Caco-2 (cell line): ENCODE measurements around the gene ALK. TPM values are rescaled to one million over a fixed set of nuclear protein-coding genes. Genes with fewer than 3 reads are reported as not detected.

Experiments used
- BruUV-seq: library from RNA; stranded (reverse); fragments of 400-500 nt; replicated peaks from 2 replicates; lab custom pipeline; 2021; lab: Mats Ljungman, UMichigan
- CTCF ChIA-PET: fragments of 300-600 bp; sonication (Branson Sonifier 250); formaldehyde crosslinking; loops from one replicate; lab custom pipeline; 2022; ENCODE audit warnings: antibody characterized with exemption; lab: Charles Lee
- POLR2A ChIA-PET: fragments of 300-600 bp; sonication (Branson Sonifier 250); formaldehyde crosslinking; loops from one replicate; lab custom pipeline; 2022; ENCODE audit warnings: antibody characterized with exemption; lab: Charles Lee
- DNase-seq, 2 experiments: peaks; one replicate each; pipeline versions ENCODE4 v3.0.0 to v3.0.0-alpha.2; 2020 to 2022
- H3K27me3 ChIP-seq: replicated peaks from 2 replicates; pipeline ENCODE4 v1.6.0; 2011; ENCODE audit warnings: low read length; ENCODE audit not compliant: control insufficient read depth, insufficient read depth
- H3K36me3 ChIP-seq: 2 replicates; pipeline ENCODE4 v1.5.1; 2011; ENCODE audit warnings: low read length; ENCODE audit not compliant: control insufficient read depth, insufficient read depth
- H3K4me1 ChIP-seq: fragments of 250-450 bp; sonication (Bioruptor Pico); 2 replicates; pipeline ENCODE4 v1.5.1; 2020; ENCODE audit warnings: mild to moderate bottlenecking
- H3K4me3 ChIP-seq: 2 replicates; pipeline ENCODE4 v1.5.1; 2011; ENCODE audit warnings: low read depth, mild to moderate bottlenecking, control low read depth, low read length
- H3K9me3 ChIP-seq: fragments of 250-450 bp; sonication (Bioruptor Pico); 2 replicates; pipeline ENCODE4 v1.5.1; 2020; ENCODE audit warnings: mild to moderate bottlenecking, moderate library complexity
- H3K27ac Mint-ChIP-seq: one replicate; pipeline ENCODE4 v1.8.0; 2022; ENCODE audit warnings: mixed read lengths; ENCODE audit not compliant: unreplicated experiment
- H3K27me3 Mint-ChIP-seq: one replicate; pipeline ENCODE4 v1.8.0; 2022; ENCODE audit warnings: mixed read lengths; ENCODE audit not compliant: insufficient read depth, unreplicated experiment
- H3K36me3 Mint-ChIP-seq: one replicate; pipeline ENCODE4 v1.8.0; 2022; ENCODE audit warnings: mild to moderate bottlenecking, mixed read lengths; ENCODE audit not compliant: insufficient read depth, unreplicated experiment
- H3K4me1 Mint-ChIP-seq: one replicate; pipeline ENCODE4 v1.8.0; 2022; ENCODE audit warnings: low read depth, mixed read lengths; ENCODE audit not compliant: unreplicated experiment
- H3K4me3 Mint-ChIP-seq: one replicate; pipeline ENCODE4 v1.8.0; 2022; ENCODE audit warnings: mild to moderate bottlenecking, moderate library complexity, mixed read lengths; ENCODE audit not compliant: unreplicated experiment
- H3K9me3 Mint-ChIP-seq: one replicate; pipeline ENCODE4 v1.8.0; 2022; ENCODE audit warnings: mixed read lengths; ENCODE audit not compliant: unreplicated experiment
- CTCF ChIP-seq, 2 experiments: fragments of 200-600 bp in 1 of 2; IDR thresholded peaks; 1 replicate in 1 of 2; 2 replicates in 1 of 2; pipeline versions ENCODE4 v1.5.1 to v1.8.0; 2011 to 2022; ENCODE audit warnings: antibody characterized with exemption in 1 of 2, control low read depth in 1 of 2, inconsistent platforms in 1 of 2, low read depth in 1 of 2, low read length in 1 of 2, mild to moderate bottlenecking in 1 of 2, moderate library complexity in 1 of 2; ENCODE audit not compliant: insufficient read depth in 1 of 2, severe bottlenecking in 1 of 2, unreplicated experiment in 1 of 2
- intact Hi-C: fragments of 100-400 bp; cut with micrococcal nuclease; formaldehyde crosslinking; loops from one replicate; pipeline ENCODE4 v1.10.0; 2022; ENCODE audit not compliant: unreplicated experiment
- total RNA-seq: library from RNA; stranded (reverse); gene quantifications from 2 replicates; pipeline ENCODE4 v1.2.3, GENCODE V29; 2022

The ALK gene
- total RNA-seq, 1 experiment from 2014 or later, result 0.11 TPM

- Histone ChIP-seq H3K27me3 (peaks cover 1% of the 10 kb centered on the region; the same call in 1 of the 2 replicates), H3K36me3 (no peaks in the 10 kb centered on the region), H3K4me1 (no peaks in the 10 kb centered on the region), H3K4me3 (no peak overlapping the region), H3K9me3 (no peaks in the 10 kb centered on the region)
- POLR2A ChIA-PET, result no interaction called here
- Mint-ChIP-seq H3K4me3 (no peak overlapping the region), H3K9me3 (no peaks in the 10 kb centered on the region), H3K27me3 (peaks cover 5% of the 10 kb centered on the region), H3K27ac (no peak overlapping the region), H3K4me1 (no peaks in the 10 kb centered on the region), H3K36me3 (no peaks in the 10 kb centered on the region)
- CTCF ChIA-PET, result no interaction called here
- no peak for TF ChIP-seq CTCF (IDR thresholded peaks at IDR 0.05; ENCODE audit: insufficient read depth in 1 of 2, low read depth in 1 of 2, low read length in 1 of 2, severe bottlenecking in 1 of 2, unreplicated experiment in 1 of 2)
- DNase-seq, result no peak
- intact Hi-C loops, result no loop called here
- BruUV-seq, result no TSS peak
Observed at GRCh38 chr2:29733213-29733612, 188.2 kb downstream of the ALK start.

GRCh38 chr2:29731948-29732347 lies 189.4 kb downstream of the ALK start:
- Histone ChIP-seq H3K4me1 (no peaks in the 10 kb centered on the region), H3K4me3 (no peak overlapping the region), H3K9me3 (no peaks in the 10 kb centered on the region), H3K36me3 (no peaks in the 10 kb centered on the region), H3K27me3 (peaks cover 1% of the 10 kb centered on the region; the same call in 1 of the 2 replicates)
- CTCF ChIA-PET, result no interaction called here
- POLR2A ChIA-PET, result no interaction called here
- H3K27me3 Mint-ChIP-seq, result peaks cover 4% of the 10 kb centered on the region
- DNase-seq, result no peak
- H3K4me3 Mint-ChIP-seq, result no peak overlapping the region
- no peak overlapping the region for H3K27ac Mint-ChIP-seq
- H3K4me1 Mint-ChIP-seq, result no peaks in the 10 kb centered on the region
- BruUV-seq, result no TSS peak
- no peak for TF ChIP-seq CTCF (IDR thresholded peaks at IDR 0.05; ENCODE audit: insufficient read depth in 1 of 2, low read depth in 1 of 2, low read length in 1 of 2, severe bottlenecking in 1 of 2, unreplicated experiment in 1 of 2)
- intact Hi-C loops, result no loop called here
- H3K36me3 Mint-ChIP-seq, result no peaks in the 10 kb centered on the region
- no peaks in the 10 kb centered on the region for H3K9me3 Mint-ChIP-seq

GRCh38 chr2:29729932-29730331 lies 191.5 kb downstream of the ALK start:
- no TSS peak for BruUV-seq
- DNase-seq, result no peak
- no peak overlapping the region for H3K4me3 ChIP-seq
- no peak overlapping the region for H3K4me3 Mint-ChIP-seq
- no peaks in the 10 kb centered on the region for H3K36me3 Mint-ChIP-seq
- no peaks in the 10 kb centered on the region for H3K4me1 Mint-ChIP-seq
- no peak overlapping the region for H3K27ac Mint-ChIP-seq
- peaks cover 1% of the 10 kb centered on the region; the same call in 1 of the 2 replicates for H3K27me3 ChIP-seq
- H3K27me3 Mint-ChIP-seq, result peaks cover 5% of the 10 kb centered on the region
- H3K9me3 Mint-ChIP-seq, result no peaks in the 10 kb centered on the region
- no peak for TF ChIP-seq CTCF (IDR thresholded peaks at IDR 0.05; ENCODE audit: insufficient read depth in 1 of 2, low read depth in 1 of 2, low read length in 1 of 2, severe bottlenecking in 1 of 2, unreplicated experiment in 1 of 2)
- no peaks in the 10 kb centered on the region for H3K4me1 ChIP-seq
- POLR2A ChIA-PET, result no interaction called here
- CTCF ChIA-PET, result no interaction called here
- intact Hi-C loops, result no loop called here
- no peaks in the 10 kb centered on the region for H3K9me3 ChIP-seq
- no peaks in the 10 kb centered on the region for H3K36me3 ChIP-seq
